Stimulated activated CD4-positive, alpha-beta T cell treated with anti-CD3 and anti-CD28 coated beads, TNF-alpha, amount 100 ng/mL, for 4 hours (primary cell): Measurements from ENCODE around the gene ADD3.

Experiments
- DNase-seq, 3 experiments: peaks; one replicate each; pipeline ENCODE4 v3.0.0-alpha.2; 2020; ENCODE audit warnings: low read depth in 3 of 3

ADD3 gene

GRCh38 chr10:110149259-110149658 is 141.5 kb downstream of the ADD3 start:
- no peak for DNase-seq

GRCh38 chr10:110150046-110150445 is 142.3 kb downstream of the ADD3 start:
- no peak for DNase-seq

DNA sequence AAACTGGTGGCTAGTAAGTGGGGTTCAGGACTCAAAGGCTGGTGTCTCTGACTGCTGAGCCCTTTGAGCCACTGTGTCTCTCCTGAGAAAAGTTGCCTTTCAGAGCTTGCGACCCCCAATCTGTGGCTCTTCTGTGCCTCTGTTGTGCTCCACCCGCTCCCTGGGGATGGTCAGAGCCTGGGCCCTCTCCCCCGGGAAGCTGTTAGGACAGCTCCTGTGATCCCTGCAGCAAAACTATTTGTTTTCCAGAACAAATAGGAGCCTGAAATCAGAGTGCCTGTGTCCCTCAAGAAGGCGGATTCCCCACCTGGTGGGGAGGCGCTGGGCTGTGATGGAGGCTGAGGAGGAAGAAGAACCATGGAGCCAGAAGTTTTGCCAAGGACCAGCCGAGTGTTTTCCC is 143.2 kb downstream of the ADD3 start:
- DNase-seq = no peak

DNA sequence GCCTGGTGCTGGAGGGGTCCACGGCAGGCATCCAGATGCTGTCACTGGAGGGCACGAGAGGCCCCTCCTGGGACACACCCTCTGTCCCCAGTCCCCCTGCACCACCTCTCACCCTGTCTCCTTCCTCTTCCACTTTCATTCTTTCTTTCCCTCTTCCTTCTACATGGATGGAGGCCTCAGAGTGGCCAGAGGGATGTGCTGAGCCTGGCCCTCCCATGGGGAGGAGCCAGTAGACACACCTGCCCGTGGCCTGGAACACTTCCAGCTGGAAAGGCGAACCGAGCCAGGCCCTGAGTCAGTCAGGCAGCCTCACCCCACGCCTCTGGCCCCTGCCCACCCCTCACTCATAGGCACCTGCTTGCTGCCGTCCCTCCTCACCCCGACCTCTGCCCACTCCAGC is 143.7 kb downstream of the ADD3 start:
- DNase-seq = no peak

DNA sequence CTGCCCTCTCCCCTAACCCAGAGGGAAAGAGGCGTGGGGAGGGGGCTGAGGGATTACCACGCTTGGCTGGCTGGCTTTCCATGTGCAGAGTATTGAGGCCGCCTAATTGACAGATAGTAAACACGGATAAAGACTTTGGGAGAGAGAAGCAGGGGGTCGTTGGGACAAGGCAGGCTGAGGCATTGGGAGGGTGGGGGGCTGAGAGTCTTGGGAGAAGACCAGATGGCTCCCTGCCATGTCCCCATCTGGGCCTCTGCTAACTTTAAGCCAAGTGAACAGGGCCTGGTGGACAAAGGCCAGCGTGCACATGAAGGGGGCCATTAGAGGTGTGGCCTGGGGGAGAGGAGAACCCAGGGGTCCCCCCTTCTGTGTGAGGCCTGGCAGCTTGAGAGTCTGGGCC is 144.2 kb downstream of the ADD3 start:
- no peak for DNase-seq

DNA sequence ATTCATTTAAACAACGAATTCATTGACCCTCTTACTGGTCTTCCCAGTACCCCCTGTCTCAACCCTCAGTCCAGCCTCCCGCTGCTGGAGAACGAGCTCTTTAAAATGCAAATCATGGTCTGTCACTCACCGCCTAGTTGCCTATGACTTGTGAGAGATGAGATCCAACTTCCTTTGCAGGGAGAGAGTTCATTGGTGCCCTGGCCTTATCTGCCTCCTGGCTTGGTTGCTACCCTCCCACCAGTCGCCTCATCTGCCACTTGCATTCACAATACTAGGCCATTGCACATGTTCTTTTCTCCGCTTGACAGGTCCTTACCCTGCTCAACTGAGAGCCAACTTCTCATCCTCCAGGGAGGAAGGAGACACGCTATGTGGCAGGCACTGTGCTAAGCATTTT is 145.6 kb downstream of the ADD3 start:
- DNase-seq = no peak

DNA sequence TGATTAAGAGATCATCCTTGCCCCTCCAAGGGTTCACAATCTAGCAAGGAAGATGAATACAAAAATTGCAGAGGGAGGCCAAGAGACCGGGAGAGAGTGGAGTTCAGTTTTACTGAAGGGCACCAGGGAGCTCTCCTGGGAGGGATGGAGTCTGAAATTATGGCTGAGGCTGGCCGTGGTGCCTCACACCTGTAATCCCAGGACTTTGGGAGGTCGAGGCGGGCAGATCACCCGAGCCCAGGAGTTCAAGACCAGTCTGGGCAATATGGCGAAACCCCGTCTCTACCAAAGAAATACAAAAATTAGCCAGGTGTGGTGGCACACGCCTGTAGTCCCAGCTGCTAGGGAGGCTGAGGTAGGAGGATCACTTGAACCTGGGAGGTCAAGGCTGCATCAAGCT is 148.3 kb downstream of the ADD3 start:
- DNase-seq = no peak

DNA sequence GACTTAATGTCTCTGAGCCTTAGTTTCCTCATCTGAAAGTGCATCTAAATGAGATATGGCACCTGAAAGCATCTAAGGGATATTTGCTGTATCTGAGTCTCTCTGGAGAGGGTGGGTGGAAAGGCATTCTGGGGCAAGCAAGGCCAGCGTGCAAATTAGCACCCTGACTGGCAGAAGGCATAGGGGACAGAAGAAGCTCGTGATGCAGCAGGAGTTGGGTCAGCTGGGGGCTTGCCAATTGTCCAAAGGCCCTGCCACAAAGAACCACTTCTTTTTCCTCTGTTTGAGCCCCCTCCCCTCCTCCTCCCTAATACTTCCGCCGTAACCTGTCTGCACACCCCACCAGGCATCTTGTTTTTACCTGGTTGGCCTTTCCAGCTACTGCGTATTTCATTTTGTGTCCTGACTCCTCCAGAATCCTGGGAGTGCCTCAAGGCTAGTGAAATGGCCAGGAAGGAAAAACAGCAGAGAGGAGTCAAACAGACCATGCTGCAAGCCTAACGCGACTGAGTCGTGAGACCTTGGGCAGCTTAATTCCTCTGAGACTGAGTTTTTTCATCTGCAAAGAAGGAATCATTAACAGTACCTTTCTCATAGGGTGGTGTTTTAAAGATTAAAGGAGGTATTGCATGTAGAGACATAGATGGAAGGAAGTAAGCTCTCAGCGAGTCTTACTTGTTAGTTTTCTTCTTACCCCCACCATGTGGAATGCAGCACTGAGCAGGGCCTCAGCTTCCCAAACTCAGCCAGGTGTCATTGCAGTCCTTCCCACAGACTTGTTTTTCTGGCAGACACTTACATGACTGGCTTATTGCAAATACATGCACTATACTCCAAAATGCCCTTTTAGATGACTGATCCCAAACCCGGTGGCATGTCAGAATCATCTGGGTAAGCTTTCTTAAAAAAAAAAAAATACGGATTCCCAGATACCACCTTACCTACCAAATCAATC is 150.5 kb downstream of the ADD3 start:
- no peak for DNase-seq

DNA sequence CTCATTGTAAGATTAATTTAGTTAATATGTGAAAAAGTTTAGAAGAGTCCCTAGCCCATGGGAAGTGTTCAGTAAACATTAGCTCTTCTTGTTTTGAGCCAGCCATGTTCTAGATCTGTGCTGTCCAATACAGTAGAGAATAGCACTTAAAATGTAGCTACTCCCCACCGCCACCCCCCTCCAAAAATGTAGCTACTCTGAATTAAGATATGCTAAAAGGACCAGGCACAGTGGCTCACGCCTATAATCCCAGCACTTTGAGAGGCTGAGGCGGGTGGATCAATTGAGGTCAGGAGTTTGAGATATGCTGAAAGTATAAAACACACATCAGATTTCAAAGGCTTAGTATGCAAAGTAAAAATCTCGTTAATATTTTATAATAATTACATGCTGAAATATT is 152.3 kb downstream of the ADD3 start:
- DNase-seq = no peak

DNA sequence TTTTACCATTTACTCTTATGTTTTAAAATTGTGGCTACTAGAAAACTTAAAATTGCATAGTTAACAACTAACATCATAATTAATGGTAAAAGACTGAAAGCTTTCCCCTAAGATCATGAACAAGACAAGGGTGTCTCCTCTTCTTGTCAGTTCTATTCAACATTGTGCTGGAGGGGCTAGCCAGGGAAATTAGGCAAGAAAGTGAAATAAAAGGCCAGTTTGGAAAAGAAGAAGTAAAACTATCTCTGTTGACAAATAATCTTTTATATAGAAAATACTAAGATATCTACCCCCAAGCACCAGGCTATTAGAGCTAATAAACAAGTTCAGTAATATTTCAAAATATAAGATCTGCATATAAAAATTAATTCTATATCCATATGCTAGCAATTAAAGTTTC is 152.7 kb downstream of the ADD3 start:
- no peak for DNase-seq

DNA sequence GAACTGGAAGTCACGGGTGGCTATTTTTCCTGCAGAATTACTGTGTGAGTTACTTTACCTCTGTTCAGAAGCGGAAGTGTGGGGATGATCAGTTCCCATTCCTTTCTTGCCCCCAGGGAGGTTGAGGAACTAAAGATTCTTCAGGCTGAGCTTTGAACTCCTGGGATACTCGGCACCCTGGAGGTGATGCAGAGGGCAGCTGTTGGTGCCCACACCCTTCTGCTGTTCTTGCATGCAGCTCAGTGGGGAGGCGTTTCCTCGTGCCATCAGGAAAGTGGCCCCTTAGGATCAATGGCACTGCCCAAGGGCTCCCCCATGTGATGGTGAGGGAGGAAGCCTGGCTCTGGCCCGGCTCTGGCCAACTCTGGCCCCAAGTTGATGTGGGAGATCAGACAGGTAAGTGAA is 155.0 kb downstream of the ADD3 start:
- no peak for DNase-seq

DNA sequence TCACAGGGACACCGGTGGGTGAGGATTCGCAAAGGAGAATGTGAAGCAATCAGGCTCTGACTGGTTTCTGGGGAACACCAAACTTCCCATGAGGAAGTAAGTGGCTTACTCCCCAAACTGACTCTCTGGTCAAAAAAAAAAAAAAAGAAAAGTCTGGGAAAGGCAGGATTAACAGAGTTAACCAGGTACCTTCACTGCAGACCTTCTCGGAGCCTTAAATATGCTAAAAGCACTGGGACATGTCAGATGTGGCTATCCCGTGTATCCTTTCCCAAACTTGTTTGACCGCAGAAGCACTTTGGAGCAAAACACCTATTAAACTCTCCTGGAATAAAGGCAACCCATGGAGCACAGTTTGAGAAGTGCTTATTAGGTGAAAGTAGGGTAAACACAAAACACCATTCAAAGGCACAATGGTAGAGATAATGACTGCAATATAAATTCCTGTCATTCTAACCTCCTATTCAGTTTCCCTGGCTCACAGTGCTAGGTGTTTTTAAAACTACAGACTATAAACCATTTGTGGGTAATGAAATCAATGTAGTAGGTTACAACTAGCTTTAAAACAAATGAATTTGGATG is 155.5 kb downstream of the ADD3 start:
- no peak for DNase-seq

- DNase-seq = no peak
Measured at GRCh38 chr10:110163841-110164240, 156.1 kb downstream of the ADD3 start.

- DNase-seq = no peak
Measured at GRCh38 chr10:110165239-110165638, 157.5 kb downstream of the ADD3 start.

- no peak for DNase-seq
Measured at GRCh38 chr10:110167149-110167548, 159.4 kb downstream of the ADD3 start.

GRCh38 chr10:110168601-110169481 is 161.1 kb downstream of the ADD3 start:
- DNase-seq = no peak

DNA sequence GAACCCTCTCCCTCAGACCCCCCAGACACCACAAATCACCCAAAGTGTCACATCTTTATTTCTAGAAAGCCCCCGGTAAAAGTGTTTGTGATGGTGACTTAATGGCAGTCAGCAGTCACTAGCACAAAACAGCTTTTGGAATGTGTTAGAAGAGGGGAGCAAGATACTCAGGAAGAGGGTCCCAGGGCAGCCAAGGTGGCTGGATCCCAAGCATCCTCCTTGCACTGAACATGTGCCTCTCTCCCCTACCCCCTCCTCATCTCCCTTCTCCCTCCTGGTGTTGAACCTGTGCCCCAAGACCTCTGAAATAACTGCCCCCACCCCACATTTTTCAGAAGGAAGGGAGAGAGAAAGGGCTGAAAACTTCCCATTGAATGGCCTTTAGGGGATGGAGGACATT is 161.8 kb downstream of the ADD3 start:
- DNase-seq = no peak

GRCh38 chr10:110170142-110170971 is 162.6 kb downstream of the ADD3 start:
- no peak for DNase-seq

DNA sequence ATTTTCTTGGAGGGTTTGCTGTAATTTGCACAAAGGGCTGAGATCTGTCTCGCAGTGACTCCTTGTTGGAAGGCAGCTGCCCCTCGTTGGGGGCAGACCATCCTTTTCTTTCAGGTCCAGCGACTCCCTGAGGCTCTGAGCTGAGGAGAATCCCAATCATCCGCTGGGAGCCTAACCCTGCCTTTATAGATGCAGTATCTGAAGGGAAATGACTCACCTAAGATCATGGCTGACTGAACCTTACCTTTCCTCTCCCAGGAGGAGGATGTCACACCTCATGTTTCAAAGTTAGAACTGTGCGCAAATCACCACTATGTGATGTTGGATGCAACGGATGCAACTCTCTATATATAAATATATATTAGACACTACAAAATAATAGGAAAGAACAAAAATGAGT is 163.2 kb downstream of the ADD3 start:
- no peak for DNase-seq

DNA sequence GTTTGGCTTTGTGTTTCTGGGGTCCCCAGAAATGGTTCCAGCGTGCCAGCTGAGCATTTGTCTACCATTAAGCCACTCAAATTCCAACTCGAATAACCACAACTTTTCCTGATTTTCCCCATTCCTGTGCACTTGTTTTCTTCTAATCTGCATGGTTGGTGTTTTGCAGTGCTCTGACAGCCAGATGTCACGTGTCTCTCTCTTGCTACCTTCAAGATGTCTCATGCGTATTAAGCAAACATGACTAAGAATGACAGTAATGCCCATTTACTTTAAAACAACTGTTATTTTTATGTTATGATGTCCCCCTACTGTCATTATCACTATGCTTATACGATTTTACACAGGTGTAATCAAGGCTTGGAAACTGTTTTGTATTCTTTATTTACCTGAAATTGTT is 164.4 kb downstream of the ADD3 start:
- no peak for DNase-seq

GRCh38 chr10:110174201-110174600 is 166.4 kb downstream of the ADD3 start:
- DNase-seq = no peak

- DNase-seq = no peak
Measured at GRCh38 chr10:110174816-110175215, 167.0 kb downstream of the ADD3 start.
